ENCODE measurements around the gene UBB. TPM values are rescaled to one million over a fixed set of nuclear protein-coding genes. Genes with fewer than 3 reads are reported as not detected.

UBB gene
- total and polyA plus RNA-seq, 9 of the 15 experiments (the other 6 are each of a cell fraction or from before 2014, with no cell fraction given), result 1,069 to 4,143 (median 1,696) TPM

DNA sequence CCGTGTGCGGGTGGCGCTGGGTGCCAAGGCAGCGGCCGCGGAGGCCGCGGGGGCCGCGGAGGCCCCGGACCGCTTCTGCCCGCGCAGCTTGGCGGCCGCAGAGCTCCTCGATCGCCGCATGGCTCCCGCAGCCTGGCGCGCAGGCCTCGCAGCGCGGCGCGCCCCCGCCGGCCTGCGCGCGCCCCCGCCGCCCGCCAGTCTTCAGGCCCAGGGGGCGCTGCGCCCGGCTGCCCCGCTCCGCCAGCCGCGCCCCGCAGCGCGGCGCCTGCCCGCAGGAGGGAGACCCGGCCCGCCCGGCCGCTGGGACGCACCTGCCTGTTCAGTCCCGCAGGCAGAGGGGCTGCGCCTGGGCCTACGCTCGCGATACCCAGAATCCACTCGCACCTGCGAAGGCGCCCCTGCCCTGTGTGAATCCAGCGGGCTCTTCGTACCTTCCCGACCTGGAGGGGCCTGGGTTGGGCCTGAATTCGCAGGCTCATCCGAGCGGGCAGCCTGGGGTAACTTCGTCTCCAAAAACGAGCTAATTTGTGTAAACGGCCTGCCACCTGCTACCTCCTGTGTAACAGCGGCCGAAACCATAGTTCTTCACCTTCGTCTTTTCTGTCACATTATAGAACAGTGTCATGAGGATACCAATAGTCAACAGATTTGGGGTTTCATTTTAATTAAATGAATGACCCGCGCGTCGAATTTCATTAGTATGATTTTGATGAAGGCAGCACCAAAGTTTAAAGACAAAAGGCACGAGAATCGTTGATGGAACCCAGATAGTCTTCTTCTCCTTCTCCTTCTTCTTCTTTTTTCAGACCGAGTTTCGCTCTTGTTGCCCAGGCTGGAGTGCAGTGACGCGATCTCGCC is 27.3 kb upstream of the UBB start, which contains the start of gene CENPV (continued):
- peak; percentile 40 to 70; a peak in 2 of 4 replicates for TF ChIP-seq NONO (IDR thresholded peaks at IDR 0.05; ENCODE audit: low read depth in 2 of 2, low read length in 1 of 2)
- TF ChIP-seq, protein P1, sequence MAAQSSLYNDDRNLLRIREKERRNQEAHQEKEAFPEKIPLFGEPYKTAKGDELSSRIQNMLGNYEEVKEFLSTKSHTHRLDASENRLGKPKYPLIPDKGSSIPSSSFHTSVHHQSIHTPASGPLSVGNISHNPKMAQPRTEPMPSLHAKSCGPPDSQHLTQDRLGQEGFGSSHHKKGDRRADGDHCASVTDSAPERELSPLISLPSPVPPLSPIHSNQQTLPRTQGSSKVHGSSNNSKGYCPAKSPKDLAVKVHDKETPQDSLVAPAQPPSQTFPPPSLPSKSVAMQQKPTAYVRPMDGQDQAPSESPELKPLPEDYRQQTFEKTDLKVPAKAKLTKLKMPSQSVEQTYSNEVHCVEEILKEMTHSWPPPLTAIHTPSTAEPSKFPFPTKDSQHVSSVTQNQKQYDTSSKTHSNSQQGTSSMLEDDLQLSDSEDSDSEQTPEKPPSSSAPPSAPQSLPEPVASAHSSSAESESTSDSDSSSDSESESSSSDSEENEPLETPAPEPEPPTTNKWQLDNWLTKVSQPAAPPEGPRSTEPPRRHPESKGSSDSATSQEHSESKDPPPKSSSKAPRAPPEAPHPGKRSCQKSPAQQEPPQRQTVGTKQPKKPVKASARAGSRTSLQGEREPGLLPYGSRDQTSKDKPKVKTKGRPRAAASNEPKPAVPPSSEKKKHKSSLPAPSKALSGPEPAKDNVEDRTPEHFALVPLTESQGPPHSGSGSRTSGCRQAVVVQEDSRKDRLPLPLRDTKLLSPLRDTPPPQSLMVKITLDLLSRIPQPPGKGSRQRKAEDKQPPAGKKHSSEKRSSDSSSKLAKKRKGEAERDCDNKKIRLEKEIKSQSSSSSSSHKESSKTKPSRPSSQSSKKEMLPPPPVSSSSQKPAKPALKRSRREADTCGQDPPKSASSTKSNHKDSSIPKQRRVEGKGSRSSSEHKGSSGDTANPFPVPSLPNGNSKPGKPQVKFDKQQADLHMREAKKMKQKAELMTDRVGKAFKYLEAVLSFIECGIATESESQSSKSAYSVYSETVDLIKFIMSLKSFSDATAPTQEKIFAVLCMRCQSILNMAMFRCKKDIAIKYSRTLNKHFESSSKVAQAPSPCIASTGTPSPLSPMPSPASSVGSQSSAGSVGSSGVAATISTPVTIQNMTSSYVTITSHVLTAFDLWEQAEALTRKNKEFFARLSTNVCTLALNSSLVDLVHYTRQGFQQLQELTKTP (IDR thresholded peaks at IDR 0.05; ENCODE audit: low read depth in 1 of 2, partially characterized antibody in 2 of 2), result no peak

DNA sequence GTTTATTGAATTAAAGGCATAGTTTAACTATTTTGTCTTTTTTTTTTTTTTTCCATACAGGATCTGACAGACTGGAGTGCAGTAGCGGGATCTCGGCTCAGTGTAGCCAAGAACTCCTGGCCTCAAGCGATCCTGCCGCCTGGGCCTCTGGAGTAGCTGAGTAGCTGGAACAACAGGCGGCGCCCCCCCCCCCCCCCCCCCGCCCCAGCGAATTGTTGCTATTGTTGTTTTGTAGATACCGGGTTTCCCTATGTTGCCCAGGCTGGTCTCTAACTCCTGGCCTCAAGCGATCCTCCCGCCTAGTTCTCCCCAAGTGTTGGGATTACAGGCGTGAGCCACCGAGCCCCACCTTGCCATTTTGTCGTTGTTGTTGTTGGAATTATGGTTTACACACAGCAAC is 26.3 kb upstream of the UBB start:
- Histone ChIP-seq H4K20me1 (replicated peaks; ENCODE audit: control insufficient read depth, insufficient read depth, low read length) (no peaks in the 10 kb centered on the region), H3K36me3 (ENCODE audit: control insufficient read depth, insufficient read depth, low read length) (peaks cover 5% of the 10 kb centered on the region; the same call in 2 of the 3 replicates), H3K27ac (ENCODE audit: extremely low read depth, low read depth, low read length) (no peak overlapping the region), H3K9me3 (replicated peaks; ENCODE audit: control insufficient read depth, insufficient read depth, low read depth, low read length) (no peaks in the 10 kb centered on the region), H2AFZ (ENCODE audit: low read depth, low read length) (no peak overlapping the region), H3K27me3 (ENCODE audit: control insufficient read depth in 2 of 2, insufficient read depth in 2 of 2, low read length in 2 of 2) (no peaks in the 10 kb centered on the region), H3K9ac (ENCODE audit: insufficient read depth in 1 of 2, low read depth in 2 of 2, low read length in 2 of 2) (no peak overlapping the region), H3K4me1 (replicated peaks in 1 of 2; ENCODE audit: control insufficient read depth in 2 of 2, insufficient read depth in 2 of 2, low read length in 2 of 2) (peaks cover 0 to 15% of the 10 kb centered on the region in 2 experiments; a peak in 4 of 5 replicates), H3K9me1 (ENCODE audit: control insufficient read depth, insufficient read depth, low read length) (no peaks in the 10 kb centered on the region), H3K4me3 (no peak overlapping the region), H3K4me2 (ENCODE audit: insufficient read depth, low read length) (no peak overlapping the region), H3K79me2 (ENCODE audit: control insufficient read depth, insufficient read depth, low read length) (peaks cover 33% of the 10 kb centered on the region)
- intact Hi-C loops (cut with micrococcal nuclease) (loop anchor here (5.0 kb wide), 1 partner anchor 67 kb away; no protein-coding TSS in a partner anchor), in situ Hi-C loops (cut with MboI) (no loop called here)
- DNase-seq (ENCODE audit: extremely low read depth in 1 of 4, low spot score in 3 of 4) (no peak), FAIRE-seq (no peak), ATAC-seq (no peak)
- no peak for TF ChIP-seq MTA1 (IDR thresholded peaks at IDR 0.05; ENCODE audit: borderline replicate concordance)
- 85% methylated on average over 7 of the region's 14 CpGs for WGBS (ENCODE audit: insufficient coverage, low coverage, missing lambda C conversion rate)
- ChIA-PET POLR2A (interaction anchor here (1.0 to 1.1 kb wide), 2 partner anchors 9 to 47 kb away, joined by 3 to 5 read pairs; no protein-coding TSS in a partner anchor), CTCF (ENCODE audit: low intra/inter-chr PET ratio) (interaction anchor here (0.6 kb wide), 1 partner anchor 204 kb away, joined by 3 read pairs; no protein-coding TSS in a partner anchor)
- no TSS peak for BruUV-seq (replicated peaks)

All from K562 (cell line).